PC-3 (cell line): ENCODE data around the gene RPLP2.

Experiments used
- CTCF ChIP-seq: fragments of 300-600 bp; sonication (generic); conservative IDR thresholded peaks from 2 replicates; pipeline ENCODE4 v1.5.1; 2017; ENCODE audit warnings: antibody characterized with exemption, low read depth, mild to moderate bottlenecking, low read length
- EZH2 ChIP-seq: fragments of 300-600 bp; sonication (generic); IDR thresholded peaks from one replicate; pipeline ENCODE4 v1.6.1; 2017; ENCODE audit warnings: antibody characterized with exemption, mild to moderate bottlenecking, low read length; ENCODE audit not compliant: unreplicated experiment

DNA sequence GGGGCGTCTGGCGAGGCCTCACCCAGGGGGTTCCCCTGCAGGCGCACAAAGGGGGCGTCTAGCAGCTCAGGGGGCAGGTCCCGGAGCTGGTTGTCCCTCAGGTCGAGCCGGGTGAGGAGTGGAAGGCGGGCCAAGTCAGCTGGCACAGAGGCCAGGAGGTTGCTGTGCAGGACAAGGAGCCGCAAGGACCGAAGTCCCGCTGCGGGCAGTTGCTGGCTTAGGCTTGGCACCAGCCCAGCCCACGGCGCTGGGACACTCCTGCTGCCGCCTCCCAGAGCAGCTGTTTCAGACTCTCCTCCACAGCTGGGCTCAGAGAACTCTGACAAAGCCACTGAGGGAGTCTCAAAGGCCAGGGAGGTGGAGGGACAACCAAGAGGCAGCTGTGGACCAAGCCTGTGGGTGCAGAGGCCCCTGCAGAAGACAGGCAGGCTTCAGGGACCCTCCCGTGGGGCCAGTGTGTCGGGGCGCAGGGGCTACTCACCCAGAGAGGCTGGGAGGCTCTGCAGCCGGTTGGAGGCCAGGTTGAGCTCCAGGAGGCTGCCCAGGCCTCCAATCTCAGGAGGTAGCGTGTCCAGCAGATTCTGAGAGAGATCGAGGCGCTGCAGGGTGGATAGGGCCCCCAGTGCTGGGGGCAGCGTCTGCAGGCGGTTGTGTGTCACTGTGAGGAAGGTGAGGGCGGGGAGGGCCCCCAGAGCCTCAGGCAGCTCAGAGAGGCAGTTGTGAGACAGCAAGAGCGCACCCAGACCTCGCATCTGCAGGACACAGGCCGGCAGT lies 6.9 kb upstream of the RPLP2 start:
- no peak for TF ChIP-seq CTCF
- no peak for TF ChIP-seq EZH2
